Measurements from ENCODE around the gene USP17L19.
"Not testable (repeated sequence)": the region's sequence is repeated elsewhere in the genome, so short reads cannot be mapped to it uniquely, and the experiment has no call there.

The USP17L19 gene

GRCh38 chr4:9271719-9272118 lies 18.5 kb downstream of the USP17L19 start:
- not testable (repeated sequence) for H3K4me1 Mint-ChIP-seq; H3K36me3 Mint-ChIP-seq (ENCODE audit: low read depth); H3K27me3 Mint-ChIP-seq (ENCODE audit: low read depth, poor library complexity); H3K27ac Mint-ChIP-seq; H3K9me3 Mint-ChIP-seq; H3K4me3 Mint-ChIP-seq
- DNase-seq: peak; percentile 4

Measured in nephron progenitor cell (in vitro differentiated cells).